Testis (tissue), 2 donors: ENCODE results near the gene FRYL.

Experiments
- CTCF ChIP-seq, 3 experiments: fragments of 450-650 bp in 2 of 3; fragments of 200-600 bp in 1 of 3; sonication (generic) in 1 of 3; IDR thresholded peaks; one replicate each; pipeline ENCODE4 v1.5.1; 2016 to 2019; ENCODE audit warnings: antibody characterized with exemption in 3 of 3, mild to moderate bottlenecking in 2 of 3, moderate library complexity in 1 of 3
- POLR2A ChIP-seq: fragments of 450-650 bp; IDR thresholded peaks from one replicate; pipeline ENCODE4 v1.6.1; 2017; ENCODE audit warnings: antibody characterized with exemption, mild to moderate bottlenecking, moderate library complexity

- no peak for TF ChIP-seq POLR2A
- no peak for TF ChIP-seq CTCF (IDR thresholded peaks at IDR 0.05)
Measured at GRCh38 chr4:48470137-48470536, 309.9 kb downstream of the FRYL start.
